GM21423 (cell line): ENCODE data around the gene RUNX1.

Experiments
- ATAC-seq: cut with Tn5 transposase; IDR thresholded peaks from one replicate; pipeline ENCODE4 v1.9.1; 2021; ENCODE audit warnings: mild to moderate bottlenecking, moderate library complexity; ENCODE audit not compliant: unreplicated experiment

Gene RUNX1

DNA sequence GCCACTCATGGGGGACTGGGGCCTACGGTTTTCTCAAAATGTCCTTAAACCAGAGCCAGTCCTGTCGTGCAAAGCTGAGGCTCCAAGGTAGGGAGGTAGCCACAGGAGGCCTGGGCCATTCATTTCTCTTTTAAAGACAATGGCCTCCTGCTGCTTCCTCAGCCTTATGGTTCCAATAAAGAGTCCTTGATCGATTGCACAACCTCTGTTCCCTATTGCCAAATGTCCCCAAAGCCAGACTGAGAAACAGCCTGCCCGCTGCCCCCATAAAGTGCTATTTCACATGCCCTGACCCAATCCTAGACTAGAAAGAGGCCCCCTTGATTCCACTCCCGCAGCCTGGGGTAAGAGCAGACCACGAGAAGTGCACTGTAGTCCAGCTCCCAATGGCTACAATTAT lies 213.6 kb downstream of the RUNX1 start:
- no peak for ATAC-seq

- no peak for ATAC-seq
Observed at GRCh38 chr21:34834852-34835501, 214.1 kb downstream of the RUNX1 start.

GRCh38 chr21:34834290-34834689 lies 214.8 kb downstream of the RUNX1 start:
- ATAC-seq, result no peak

DNA sequence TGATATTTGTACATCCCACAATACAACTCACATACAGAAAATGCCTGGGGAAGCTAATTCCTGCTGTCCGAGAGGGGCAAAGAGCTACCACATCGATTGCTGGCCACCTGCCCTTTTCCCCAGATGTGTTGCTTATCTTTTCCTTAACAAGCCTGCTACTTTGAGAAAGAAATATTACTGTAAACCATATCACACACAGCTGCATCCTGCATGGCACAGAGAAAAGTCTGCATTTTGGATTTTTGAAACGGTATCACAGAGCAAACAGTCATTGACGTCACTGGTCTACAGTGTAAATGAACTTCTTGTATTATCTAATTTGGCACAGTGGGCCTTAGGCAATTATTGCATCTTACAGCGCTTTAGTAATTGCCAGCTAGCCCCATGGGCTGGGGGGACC lies 215.6 kb downstream of the RUNX1 start:
- ATAC-seq, result no peak

GRCh38 chr21:34830386-34831170 lies 218.5 kb downstream of the RUNX1 start:
- no peak for ATAC-seq

DNA sequence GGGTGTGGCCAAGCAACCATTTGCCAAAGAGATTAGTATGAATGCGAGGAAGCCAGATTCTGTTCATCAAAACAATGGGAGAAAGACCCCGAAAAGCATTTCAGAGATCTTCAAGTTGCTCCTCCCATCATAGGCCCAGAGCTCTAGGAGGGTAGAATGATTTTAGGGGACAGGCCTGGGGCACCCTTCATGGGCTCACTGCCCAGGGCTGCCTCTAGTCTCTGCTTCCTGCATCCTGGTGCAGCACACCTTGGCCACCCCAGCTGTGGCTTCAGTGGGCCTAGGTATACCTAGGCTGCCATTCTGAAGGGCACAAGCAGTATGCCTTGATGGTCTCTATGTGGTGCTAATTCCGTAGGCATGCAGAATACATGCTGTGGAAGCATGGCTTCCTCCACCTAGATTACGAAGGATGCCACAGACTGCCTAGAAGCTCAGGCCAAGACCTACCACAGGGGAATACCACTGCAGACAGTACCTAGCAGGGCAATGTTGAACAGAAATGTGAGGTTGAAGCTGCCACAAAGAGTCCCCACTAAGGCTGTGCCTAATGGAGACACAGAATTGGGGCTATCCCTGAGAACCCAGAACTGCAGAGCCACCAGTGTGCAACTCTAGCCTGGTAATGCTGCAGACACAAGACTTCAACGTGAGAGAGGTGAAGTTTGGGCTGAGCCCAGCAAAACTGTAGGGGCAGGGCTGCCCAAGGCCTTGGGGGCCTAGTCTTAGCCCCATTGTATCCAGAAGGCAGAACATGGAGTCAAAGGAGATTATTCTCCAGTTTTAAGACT lies 221.5 kb downstream of the RUNX1 start:
- no peak for ATAC-seq

- ATAC-seq, result no peak
Observed at GRCh38 chr21:34826836-34827235, 222.3 kb downstream of the RUNX1 start.

- ATAC-seq, result no peak
Observed at GRCh38 chr21:34825948-34826548, 223.1 kb downstream of the RUNX1 start.

DNA sequence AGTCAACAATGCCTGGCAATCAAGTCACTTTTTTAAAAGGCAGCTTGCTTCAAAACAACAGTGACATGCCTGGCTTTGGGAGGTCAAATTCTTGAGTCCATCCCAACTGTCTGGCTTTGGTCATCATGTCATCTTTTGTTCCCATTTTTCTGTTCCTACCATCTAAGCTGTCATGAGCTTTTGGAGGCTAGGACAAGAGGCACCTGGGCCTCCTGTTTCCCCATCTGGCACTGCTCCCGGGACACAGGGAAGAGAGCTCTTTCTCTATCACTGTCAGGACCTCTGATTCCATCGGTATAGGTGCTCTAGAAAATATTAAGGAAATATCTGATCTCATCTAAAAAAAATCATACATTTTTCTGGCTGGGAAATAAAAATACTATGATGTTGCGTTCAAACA lies 224.0 kb downstream of the RUNX1 start:
- no peak for ATAC-seq

- no peak for ATAC-seq
Observed at GRCh38 chr21:34824314-34824713, 224.8 kb downstream of the RUNX1 start.

GRCh38 chr21:34822942-34823341 lies 226.2 kb downstream of the RUNX1 start:
- no peak for ATAC-seq

GRCh38 chr21:34822168-34822567 lies 226.9 kb downstream of the RUNX1 start:
- ATAC-seq, result no peak

DNA sequence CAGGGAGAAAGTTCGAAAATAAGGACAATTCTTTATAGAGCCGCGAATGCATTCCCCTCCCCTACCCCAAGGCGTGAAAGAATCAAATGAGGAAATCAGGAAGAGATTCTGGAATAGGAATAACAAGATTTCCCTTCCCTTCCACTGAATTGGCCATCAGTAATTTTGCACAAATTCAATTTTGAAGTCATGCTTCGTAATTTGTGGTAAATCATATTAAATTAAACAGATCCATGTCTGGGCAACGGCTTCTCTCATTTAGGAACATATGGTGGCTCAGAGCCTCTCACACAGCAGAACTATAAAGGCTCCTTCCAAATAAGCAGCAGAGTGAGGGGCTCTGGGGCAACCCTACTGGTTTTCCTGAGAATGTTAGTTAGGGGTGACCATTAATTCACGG lies 227.4 kb downstream of the RUNX1 start:
- ATAC-seq, result no peak

GRCh38 chr21:34820051-34820450 lies 229.1 kb downstream of the RUNX1 start:
- no peak for ATAC-seq

- no peak for ATAC-seq
Observed at GRCh38 chr21:34819357-34819999, 229.6 kb downstream of the RUNX1 start.

DNA sequence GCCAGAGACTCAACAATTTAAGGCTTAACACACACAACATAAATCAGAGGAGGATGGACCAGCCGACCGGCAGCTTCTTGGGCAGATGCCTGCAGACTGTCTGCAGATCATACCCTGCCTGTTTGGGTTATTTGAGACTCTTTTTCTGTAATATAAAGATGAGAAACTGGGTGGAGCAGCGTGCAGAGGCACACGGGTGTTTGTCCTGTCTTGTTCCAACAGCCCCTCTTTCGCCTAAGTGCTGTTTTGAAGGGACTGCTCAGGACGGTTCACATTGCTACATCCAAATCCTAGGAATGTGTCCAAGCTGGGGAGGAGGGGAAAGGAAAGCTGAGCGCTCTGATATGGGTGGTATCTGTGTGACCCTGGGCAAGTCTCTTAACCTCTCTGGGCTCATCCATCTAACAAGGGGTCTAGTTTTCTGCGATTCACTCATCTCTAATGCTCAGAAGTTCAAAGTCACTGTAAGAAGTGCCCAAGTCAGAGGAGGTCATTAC lies 230.4 kb downstream of the RUNX1 start:
- no peak for ATAC-seq

DNA sequence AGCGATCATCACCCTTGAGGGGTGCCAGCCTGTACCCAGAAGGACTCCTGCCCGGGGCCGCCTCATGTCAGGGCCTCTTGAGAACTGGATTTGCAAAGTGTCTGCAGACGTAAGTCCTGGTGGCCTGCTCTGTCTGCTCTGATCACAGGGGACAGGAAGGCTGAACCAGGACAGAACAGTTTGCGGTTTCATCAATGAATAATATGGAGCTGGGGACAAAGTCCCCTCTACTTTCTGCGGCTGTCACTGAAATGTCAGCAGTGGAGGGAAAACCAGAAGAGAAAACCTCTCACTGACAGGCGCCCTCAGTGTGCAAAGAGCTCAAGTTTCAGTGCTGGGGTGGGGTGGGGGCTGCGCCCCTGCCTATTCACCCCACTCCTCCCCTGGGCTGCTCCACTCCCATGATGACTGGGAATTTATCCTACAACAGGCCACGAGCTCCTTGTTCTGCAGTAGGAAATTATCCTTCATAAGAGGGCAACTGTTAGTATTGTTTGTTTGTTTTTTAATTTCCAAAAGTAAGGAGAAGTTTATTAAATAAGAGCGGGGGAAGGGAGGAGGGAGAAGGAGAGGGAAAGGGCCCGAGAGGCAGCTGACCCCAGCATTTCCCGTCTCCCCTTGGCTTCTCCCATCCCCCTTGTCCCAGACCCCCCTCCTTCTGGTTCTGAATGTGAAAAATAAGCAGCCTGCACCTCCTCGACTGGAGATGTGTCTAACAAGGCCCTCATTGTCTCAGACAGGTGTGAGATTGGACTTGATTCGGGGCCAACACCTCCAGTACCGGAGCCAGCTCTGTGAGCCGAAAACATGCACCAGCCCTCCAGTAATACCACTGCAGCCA lies 231.1 kb downstream of the RUNX1 start:
- ATAC-seq, result no peak

DNA sequence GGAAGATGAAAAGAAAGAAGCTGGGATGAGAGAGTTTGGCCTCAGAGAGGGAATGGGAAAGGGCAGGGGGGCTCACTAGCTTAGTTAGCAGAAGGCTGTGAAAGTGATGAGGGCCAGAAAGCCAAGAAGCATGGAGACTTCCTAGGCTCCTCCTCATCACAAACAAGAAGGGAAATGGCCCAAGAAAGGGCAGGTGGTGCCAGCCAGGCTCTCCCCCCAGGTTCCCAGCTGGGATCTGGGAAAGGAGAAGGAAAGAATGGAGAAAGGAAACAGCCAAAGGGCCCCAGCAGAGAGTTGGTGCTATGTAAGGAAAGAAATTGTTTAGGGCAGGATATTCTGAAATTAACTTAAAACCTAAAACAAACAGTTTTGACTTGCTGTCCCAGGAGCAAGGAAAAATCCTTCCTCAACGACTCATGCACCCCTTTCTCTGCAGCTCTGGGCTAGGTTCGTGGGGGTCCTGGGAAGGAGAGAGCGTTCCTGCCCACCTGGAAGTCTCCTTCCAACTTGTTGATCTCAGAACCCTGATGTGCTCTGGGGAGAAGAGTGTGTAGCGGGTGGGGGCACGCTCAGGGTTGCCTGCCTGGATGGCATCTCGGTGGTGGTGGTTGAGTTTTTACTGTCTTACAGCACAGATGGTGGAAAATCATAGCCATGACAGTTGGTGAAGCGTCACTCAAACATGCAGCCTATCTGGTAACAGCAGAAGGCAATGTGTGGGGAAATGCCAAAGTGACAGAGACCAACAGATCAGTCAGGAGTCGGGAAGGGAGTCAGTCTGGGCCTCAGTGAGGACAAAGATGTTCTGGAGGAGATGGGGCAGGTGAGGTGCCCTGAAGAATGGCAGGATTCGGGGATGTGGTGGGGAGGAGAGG lies 233.0 kb downstream of the RUNX1 start:
- ATAC-seq, result no peak

DNA sequence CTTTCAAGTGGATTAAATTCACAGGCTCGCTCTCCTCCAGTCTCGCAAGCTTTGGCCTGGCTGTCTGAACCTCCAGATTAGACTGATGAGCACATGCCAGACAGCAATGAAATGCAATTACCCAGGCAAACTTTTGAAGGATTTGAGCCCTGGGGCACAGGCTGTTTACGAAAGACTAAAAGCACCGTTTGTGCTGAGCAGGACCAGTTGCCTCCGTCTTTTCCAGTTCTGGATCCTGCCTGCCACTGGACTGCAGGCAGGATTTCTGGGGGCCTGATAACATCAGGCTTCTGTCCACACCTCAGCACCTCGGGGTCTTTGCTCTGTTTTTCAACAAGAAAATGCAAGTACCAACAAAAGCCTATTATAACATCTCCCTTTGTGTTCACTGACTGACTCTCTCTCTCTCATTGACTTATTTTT lies 234.6 kb downstream of the RUNX1 start:
- no peak for ATAC-seq
